ENCODE measurements around the gene DPPA5.

The DPPA5 gene

GRCh38 chr6:73389854-73390253 lies 35.8 kb upstream of the DPPA5 start:
- TF ChIP-seq ARNTL (CRISPR knock-in tag; IDR thresholded peaks at IDR 0.05; ENCODE audit: borderline replicate concordance, low read depth) (no peak), OSR1 (CRISPR knock-in tag; IDR thresholded peaks at IDR 0.05) (no peak), ESRRG (CRISPR knock-in tag; IDR thresholded peaks at IDR 0.05) (no peak), CREB5 (CRISPR knock-in tag; IDR thresholded peaks at IDR 0.05; ENCODE audit: low read depth) (no peak), ISL1 (CRISPR knock-in tag; IDR thresholded peaks at IDR 0.05) (no peak), PATZ1 (CRISPR knock-in tag; IDR thresholded peaks at IDR 0.05; ENCODE audit: borderline replicate concordance) (no peak), GLIS3 (CRISPR knock-in tag; IDR thresholded peaks at IDR 0.05) (no peak), BACH2 (CRISPR knock-in tag; IDR thresholded peaks at IDR 0.05; ENCODE audit: borderline replicate concordance) (no peak), PPARA (CRISPR knock-in tag; IDR thresholded peaks at IDR 0.05; ENCODE audit: borderline replicate concordance) (no peak), TOX (CRISPR knock-in tag; IDR thresholded peaks at IDR 0.05; ENCODE audit: borderline replicate concordance) (no peak), ZNF70 (CRISPR knock-in tag; IDR thresholded peaks at IDR 0.05) (no peak), POU6F1 (CRISPR knock-in tag; IDR thresholded peaks at IDR 0.05; ENCODE audit: borderline replicate concordance, low read depth) (no peak), TCF4 (CRISPR knock-in tag; IDR thresholded peaks at IDR 0.05; ENCODE audit: borderline replicate concordance) (no peak), TSHZ2 (CRISPR knock-in tag; IDR thresholded peaks at IDR 0.05) (no peak), ZNF8 (CRISPR knock-in tag; IDR thresholded peaks at IDR 0.05) (no peak), RARB (CRISPR knock-in tag; IDR thresholded peaks at IDR 0.05) (no peak), ZFP3 (CRISPR knock-in tag; IDR thresholded peaks at IDR 0.05) (no peak), ZNF565 (CRISPR knock-in tag; conservative IDR thresholded peaks at IDR 0.05; ENCODE audit: low read depth) (no peak)
- no peak for ATAC-seq

GRCh38 chr6:73388800-73389512 lies 34.9 kb upstream of the DPPA5 start:
- peak; percentile 98 for ATAC-seq
- TF ChIP-seq TSHZ2 (CRISPR knock-in tag; IDR thresholded peaks at IDR 0.05), result no peak
- TF ChIP-seq POU6F1 (CRISPR knock-in tag; IDR thresholded peaks at IDR 0.05; ENCODE audit: borderline replicate concordance, low read depth), result no peak
- TF ChIP-seq ZFP3 (CRISPR knock-in tag; IDR thresholded peaks at IDR 0.05), result no peak
- TF ChIP-seq CREB5 (CRISPR knock-in tag; IDR thresholded peaks at IDR 0.05; ENCODE audit: low read depth), result no peak
- no peak for TF ChIP-seq CSRNP3 (CRISPR knock-in tag; IDR thresholded peaks at IDR 0.05)
- no peak for TF ChIP-seq ZNF70 (CRISPR knock-in tag; IDR thresholded peaks at IDR 0.05)
- TF ChIP-seq PATZ1 (CRISPR knock-in tag; IDR thresholded peaks at IDR 0.05; ENCODE audit: borderline replicate concordance), result no peak
- TF ChIP-seq OSR1 (CRISPR knock-in tag; IDR thresholded peaks at IDR 0.05), result no peak
- no peak for TF ChIP-seq TOX (CRISPR knock-in tag; IDR thresholded peaks at IDR 0.05; ENCODE audit: borderline replicate concordance)
- no peak for TF ChIP-seq RARB (CRISPR knock-in tag; IDR thresholded peaks at IDR 0.05)
- no peak for TF ChIP-seq ISL1 (CRISPR knock-in tag; IDR thresholded peaks at IDR 0.05)
- TF ChIP-seq ZFP30 (CRISPR knock-in tag; IDR thresholded peaks at IDR 0.05), result no peak
